ENCODE data around the gene LIX1L.

GRCh38 chr1:145988773-145989172 lies 31.0 kb upstream of the LIX1L start:
- TF ChIP-seq, protein P1, sequence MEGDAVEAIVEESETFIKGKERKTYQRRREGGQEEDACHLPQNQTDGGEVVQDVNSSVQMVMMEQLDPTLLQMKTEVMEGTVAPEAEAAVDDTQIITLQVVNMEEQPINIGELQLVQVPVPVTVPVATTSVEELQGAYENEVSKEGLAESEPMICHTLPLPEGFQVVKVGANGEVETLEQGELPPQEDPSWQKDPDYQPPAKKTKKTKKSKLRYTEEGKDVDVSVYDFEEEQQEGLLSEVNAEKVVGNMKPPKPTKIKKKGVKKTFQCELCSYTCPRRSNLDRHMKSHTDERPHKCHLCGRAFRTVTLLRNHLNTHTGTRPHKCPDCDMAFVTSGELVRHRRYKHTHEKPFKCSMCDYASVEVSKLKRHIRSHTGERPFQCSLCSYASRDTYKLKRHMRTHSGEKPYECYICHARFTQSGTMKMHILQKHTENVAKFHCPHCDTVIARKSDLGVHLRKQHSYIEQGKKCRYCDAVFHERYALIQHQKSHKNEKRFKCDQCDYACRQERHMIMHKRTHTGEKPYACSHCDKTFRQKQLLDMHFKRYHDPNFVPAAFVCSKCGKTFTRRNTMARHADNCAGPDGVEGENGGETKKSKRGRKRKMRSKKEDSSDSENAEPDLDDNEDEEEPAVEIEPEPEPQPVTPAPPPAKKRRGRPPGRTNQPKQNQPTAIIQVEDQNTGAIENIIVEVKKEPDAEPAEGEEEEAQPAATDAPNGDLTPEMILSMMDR (IDR thresholded peaks at IDR 0.05), result no peak
- no peak for TF ChIP-seq POLR2A (IDR thresholded peaks at IDR 0.05)
